Epithelial cell of proximal tubule (primary cell): ENCODE results near the gene ECEL1. TPM values are rescaled to one million over a fixed set of nuclear protein-coding genes. Genes with fewer than 3 reads are reported as not detected.

Experiments
- DNase-seq: peaks from one replicate; pipeline ENCODE4 v3.0.0-alpha.2; 2011; ENCODE audit warnings: low read depth
- H3K4me3 ChIP-seq: 2 replicates; pipeline ENCODE4 v1.5.1; 2011; ENCODE audit warnings: low read depth, mild to moderate bottlenecking, low read length
- total RNA-seq: library from RNA; depleted of rRNA; stranded (reverse); fragments of >200 nt; gene quantifications from 2 replicates; pipeline ENCODE4 v1.2.3, GENCODE V29; 2015
- TF ChIP-seq, protein P1 (sequence below): conservative IDR thresholded peaks from 2 replicates; pipeline ENCODE4 v1.5.1; 2012; ENCODE audit warnings: low read depth, mild to moderate bottlenecking, low read length

Gene ECEL1
- total RNA-seq, 1 donor from 2014 or later: not detected

DNA sequence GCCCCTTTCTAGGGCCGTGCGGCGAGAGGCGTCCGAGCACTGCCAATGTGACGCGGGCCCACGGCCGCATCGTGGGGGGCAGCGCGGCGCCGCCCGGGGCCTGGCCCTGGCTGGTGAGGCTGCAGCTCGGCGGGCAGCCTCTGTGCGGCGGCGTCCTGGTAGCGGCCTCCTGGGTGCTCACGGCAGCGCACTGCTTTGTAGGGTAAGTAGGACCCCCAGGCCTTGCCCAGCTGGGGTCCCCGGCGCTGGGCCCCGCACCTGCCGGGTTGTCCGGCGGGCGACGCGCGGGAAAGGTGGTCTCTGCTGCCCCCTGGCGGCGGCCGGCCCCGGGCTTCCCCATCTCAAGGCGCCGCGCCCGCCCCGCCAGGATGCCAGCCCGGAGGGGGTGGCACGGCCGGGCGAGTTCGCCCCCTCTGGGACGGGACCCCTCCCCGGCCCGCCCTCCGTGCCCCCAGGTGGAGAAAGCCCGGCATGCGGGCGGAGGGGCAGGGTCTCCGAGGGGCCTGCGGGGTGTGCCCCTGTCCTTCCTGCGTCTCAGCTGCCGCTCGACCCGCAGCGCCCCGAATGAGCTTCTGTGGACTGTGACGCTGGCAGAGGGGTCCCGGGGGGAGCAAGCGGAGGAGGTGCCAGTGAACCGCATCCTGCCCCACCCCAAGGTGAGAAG, 34.5 kb upstream of the ECEL1 start:
- H3K4me3 ChIP-seq: peak overlapping the region; percentile 19
- TF ChIP-seq, protein P1, sequence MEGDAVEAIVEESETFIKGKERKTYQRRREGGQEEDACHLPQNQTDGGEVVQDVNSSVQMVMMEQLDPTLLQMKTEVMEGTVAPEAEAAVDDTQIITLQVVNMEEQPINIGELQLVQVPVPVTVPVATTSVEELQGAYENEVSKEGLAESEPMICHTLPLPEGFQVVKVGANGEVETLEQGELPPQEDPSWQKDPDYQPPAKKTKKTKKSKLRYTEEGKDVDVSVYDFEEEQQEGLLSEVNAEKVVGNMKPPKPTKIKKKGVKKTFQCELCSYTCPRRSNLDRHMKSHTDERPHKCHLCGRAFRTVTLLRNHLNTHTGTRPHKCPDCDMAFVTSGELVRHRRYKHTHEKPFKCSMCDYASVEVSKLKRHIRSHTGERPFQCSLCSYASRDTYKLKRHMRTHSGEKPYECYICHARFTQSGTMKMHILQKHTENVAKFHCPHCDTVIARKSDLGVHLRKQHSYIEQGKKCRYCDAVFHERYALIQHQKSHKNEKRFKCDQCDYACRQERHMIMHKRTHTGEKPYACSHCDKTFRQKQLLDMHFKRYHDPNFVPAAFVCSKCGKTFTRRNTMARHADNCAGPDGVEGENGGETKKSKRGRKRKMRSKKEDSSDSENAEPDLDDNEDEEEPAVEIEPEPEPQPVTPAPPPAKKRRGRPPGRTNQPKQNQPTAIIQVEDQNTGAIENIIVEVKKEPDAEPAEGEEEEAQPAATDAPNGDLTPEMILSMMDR: peak; percentile 59
- DNase-seq: no peak

DNA sequence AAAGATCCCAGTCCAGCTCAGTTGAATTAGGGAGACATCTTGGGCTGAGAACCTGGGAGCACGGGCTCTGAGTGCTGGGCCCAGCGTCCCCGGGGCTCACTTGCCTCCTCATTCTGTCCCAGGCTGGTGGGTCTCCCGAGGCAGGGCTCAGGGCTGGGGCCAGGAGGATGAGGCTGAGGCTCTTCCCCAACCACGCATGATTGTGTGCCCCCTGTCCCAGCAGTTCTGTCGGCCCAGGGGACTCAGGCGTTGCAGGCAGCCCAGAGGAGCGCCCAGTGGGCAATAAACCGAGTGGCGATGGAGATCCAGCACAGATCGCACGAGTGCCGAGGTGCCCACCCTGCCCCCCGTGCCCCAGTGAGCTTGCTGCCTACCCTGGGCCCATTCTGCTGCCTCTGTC, 33.5 kb upstream of the ECEL1 start:
- TF ChIP-seq, protein P1: no peak
- no peak for DNase-seq
- no peak overlapping the region for H3K4me3 ChIP-seq

DNA sequence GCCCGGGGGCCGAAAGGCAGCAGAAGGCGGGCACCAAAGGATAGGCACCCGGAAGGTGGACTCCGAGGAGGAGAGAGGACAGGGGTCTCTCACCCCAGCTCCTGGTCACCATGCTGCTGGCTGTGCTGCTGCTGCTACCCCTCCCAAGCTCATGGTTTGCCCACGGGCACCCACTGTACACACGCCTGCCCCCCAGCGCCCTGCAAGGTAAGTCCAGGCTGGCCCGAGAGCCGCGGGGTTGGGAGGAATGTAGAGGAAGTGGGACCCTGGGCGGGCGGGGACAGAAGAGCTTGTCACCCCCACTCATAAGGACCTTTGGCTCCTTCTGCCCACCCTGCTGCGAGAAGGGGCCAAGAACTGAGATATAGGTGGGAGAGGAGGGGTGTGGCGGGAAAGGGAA, 32.9 kb upstream of the ECEL1 start:
- no peak for DNase-seq
- no peak overlapping the region for H3K4me3 ChIP-seq
- TF ChIP-seq, protein P1: no peak

DNA sequence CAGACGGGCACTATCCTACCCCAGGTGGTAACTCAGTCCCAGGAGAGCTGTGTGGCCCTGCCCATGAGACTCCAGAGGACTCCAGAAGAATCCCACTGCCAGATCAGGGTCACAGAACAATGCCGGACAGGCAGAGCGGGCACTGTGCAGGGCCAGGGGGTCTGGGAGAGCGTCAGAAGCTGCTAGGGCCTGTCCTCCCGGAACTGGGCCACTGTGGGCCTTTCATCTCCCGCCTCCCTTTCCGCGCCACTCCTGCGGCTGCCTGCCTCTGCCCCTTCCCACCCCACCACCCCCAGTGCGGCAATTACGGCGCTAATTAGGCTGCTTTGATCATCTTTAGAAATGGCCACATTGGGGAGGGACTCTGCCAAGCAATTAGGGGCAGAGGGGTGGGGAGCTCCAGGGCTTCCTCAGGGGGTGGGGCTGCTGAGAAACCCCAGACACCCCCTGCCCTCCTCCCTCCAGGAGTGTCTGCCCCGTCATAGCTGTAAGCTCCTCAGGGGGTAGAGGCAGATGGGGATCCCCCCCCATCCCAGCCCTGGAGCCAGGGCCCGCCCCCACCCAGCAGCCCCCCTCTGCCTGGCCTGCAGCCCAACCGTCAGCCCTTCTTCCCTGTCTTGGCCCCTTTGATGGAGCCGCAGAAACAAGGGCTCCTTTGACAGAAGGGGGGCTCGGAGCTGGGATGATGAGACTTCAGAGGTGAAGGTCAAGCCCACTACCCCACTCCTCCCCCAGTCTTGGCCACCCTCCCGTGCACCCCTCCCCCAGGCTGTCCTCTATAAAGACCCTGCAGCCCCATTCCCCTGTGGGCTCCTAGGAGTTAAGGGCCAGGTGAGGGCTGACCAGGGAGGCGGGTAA, 32.2 kb upstream of the ECEL1 start, which contains the start of gene PRSS56:
Gene PRSS56 (plus strand): TSS at position 808 of the 858 bp plus-strand sequence. CDS start 211 bp downstream, outside the sequence.
- no peak within 1 kb of the TSS for H3K4me3 ChIP-seq
- no peak for DNase-seq
- TF ChIP-seq, protein P1: no peak

DNA sequence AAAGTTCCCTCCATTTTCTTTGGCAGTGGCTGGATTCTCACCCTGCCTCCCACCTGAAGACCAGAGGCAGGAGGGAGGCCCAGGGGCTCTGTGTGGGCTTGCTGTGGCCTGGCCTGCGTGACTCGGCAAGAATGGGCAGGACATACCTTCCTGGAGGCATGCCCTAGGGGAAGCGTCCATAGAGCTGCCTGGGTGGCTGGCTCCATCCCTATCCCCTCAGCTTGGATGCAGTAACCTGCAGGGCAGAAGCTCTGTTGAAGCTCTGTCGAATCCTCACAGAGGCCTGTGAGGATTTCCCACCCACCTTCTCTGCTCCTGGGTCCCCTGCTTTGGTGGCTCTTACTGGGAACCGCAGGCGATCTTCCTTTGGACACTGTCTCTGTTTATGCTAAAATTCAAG, 31.2 kb upstream of the ECEL1 start:
- no peak overlapping the region for H3K4me3 ChIP-seq
- TF ChIP-seq, protein P1: no peak
- no peak for DNase-seq

DNA sequence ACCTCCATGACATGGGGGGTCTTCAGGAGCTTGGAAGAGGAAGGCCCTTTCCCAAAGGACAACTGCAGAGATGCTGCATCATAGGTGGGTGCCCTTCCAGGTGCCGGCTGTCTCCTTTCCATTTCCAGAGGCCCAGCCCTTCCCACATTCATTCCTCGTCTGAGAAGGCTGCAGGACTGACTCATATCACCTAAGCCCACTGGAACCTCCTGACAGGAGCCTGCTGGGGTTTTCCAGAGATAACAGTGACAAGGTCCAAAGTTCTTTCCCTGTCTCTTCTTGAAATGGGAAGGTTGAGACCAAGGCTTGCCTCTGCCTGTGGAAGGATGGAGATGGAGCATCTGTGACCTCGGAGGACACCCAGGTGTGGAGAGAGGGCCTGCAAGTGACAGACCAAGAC, 28.9 kb upstream of the ECEL1 start:
- no peak for DNase-seq
- H3K4me3 ChIP-seq: no peak overlapping the region
- TF ChIP-seq, protein P1: no peak
